ENCODE measurements around the gene KASH5. TPM values are rescaled to one million over a fixed set of nuclear protein-coding genes. Genes with fewer than 3 reads are reported as not detected.
A peak's percentile ranks its signal among the peaks of the same experiment; 100 is the strongest.

KASH5 gene
- total and polyA plus RNA-seq, 2 experiments from 2014 or later, result 0.44 TPM; not detected in 1

GRCh38 chr19:49441960-49442350, 53.9 kb downstream of the KASH5 start:
- Histone ChIP-seq H3K4me2 (peak overlapping the region; percentile 94), H3F3A (replicated peaks; ENCODE audit: low read depth) (peaks cover 16% of the 10 kb centered on the region), H3K27me3 (ENCODE audit: insufficient read depth) (peaks cover 50% of the 10 kb centered on the region), H2AFZ (peak overlapping the region; percentile 90), H3K4me1 (ENCODE audit: insufficient read depth) (peaks cover 13% of the 10 kb centered on the region), H3K4me3 (peak overlapping the region; percentile 61), H3K36me3 (ENCODE audit: insufficient read depth) (no peaks in the 10 kb centered on the region; the same call in 1 of the 2 replicates), H4K20me1 (replicated peaks; ENCODE audit: insufficient read depth) (no peaks in the 10 kb centered on the region), H3K27ac (ENCODE audit: low read depth) (peak overlapping the region; percentile 76; the same call in 1 of the 2 replicates), H3K9me2 (ENCODE audit: insufficient read depth) (no peaks in the 10 kb centered on the region), H3K79me2 (replicated peaks; ENCODE audit: insufficient read depth) (no peaks in the 10 kb centered on the region)
- no peak for ATAC-seq
- H3K4me3 Mint-ChIP-seq, result peak overlapping the region; percentile 66
- no peak for DNase-seq (ENCODE audit: low spot score)
- peaks cover 21% of the 10 kb centered on the region for H3K4me1 Mint-ChIP-seq
- TF ChIP-seq EZH2 (IDR thresholded peaks at IDR 0.05; ENCODE audit: low read depth, unreplicated experiment) (no peak), ZNF331 (CRISPR knock-in tag; IDR thresholded peaks at IDR 0.05; ENCODE audit: low read depth) (no peak), ETS1 (IDR thresholded peaks at IDR 0.05) (no peak), REST (IDR thresholded peaks at IDR 0.05; ENCODE audit: unreplicated experiment) (no peak), EZH2phosphoT487 (IDR thresholded peaks at IDR 0.05; ENCODE audit: unreplicated experiment) (no peak), POLR2AphosphoS5 (IDR thresholded peaks at IDR 0.05; ENCODE audit: low read depth) (no peak), NANOG (IDR thresholded peaks at IDR 0.05; ENCODE audit: borderline replicate concordance) (no peak), ZNF114 (CRISPR knock-in tag; IDR thresholded peaks at IDR 0.05) (no peak), CREB1 (CRISPR knock-in tag; IDR thresholded peaks at IDR 0.05; ENCODE audit: low read depth) (no peak), STAT1 (IDR thresholded peaks at IDR 0.05; ENCODE audit: unreplicated experiment) (no peak), JUNB (IDR thresholded peaks at IDR 0.05; ENCODE audit: unreplicated experiment) (no peak), ZNF462 (CRISPR knock-in tag; IDR thresholded peaks at IDR 0.05) (no peak), CTCF (conservative IDR thresholded peaks at IDR 0.05; ENCODE audit: low read depth in 2 of 2) (no peak)
- H3K36me3 Mint-ChIP-seq (ENCODE audit: low read depth), result peaks cover 11% of the 10 kb centered on the region; the same call in 2 of the 3 replicates
- peaks cover 5% of the 10 kb centered on the region; the same call in 2 of the 3 replicates for H3K9me3 Mint-ChIP-seq
- no peak overlapping the region for H3K27ac Mint-ChIP-seq
- H3K27me3 Mint-ChIP-seq (ENCODE audit: insufficient read depth, low read depth, poor library complexity), result peaks cover 75% of the 10 kb centered on the region

Data from GM23338 (cell line).